GM19372 (cell line): ENCODE results near the gene EIF4B.

Source experiments
- ATAC-seq: cut with Tn5 transposase; IDR thresholded peaks from one replicate; pipeline ENCODE4 v1.9.1; 2021; ENCODE audit warnings: mild to moderate bottlenecking, low read depth, moderate library complexity; ENCODE audit not compliant: unreplicated experiment

Gene EIF4B

GRCh38 chr12:53067993-53068770, 61.9 kb downstream of the EIF4B start:
- no peak for ATAC-seq

- no peak for ATAC-seq
These were observed 62.7 kb downstream of the EIF4B start for GRCh38 chr12:53068811-53069585.

GRCh38 chr12:53069621-53070410, 63.6 kb downstream of the EIF4B start:
- no peak for ATAC-seq

GRCh38 chr12:53070877-53071492, 64.7 kb downstream of the EIF4B start:
- no peak for ATAC-seq

- ATAC-seq: no peak
These were observed 65.6 kb downstream of the EIF4B start for GRCh38 chr12:53071591-53072551.

- no peak for ATAC-seq
These were observed 67.6 kb downstream of the EIF4B start for GRCh38 chr12:53073881-53074280.

GRCh38 chr12:53074283-53074998, 68.2 kb downstream of the EIF4B start:
- no peak for ATAC-seq

GRCh38 chr12:53074999-53075370, 68.7 kb downstream of the EIF4B start:
- ATAC-seq: no peak

GRCh38 chr12:53076461-53076860, 70.2 kb downstream of the EIF4B start:
- ATAC-seq: no peak

- ATAC-seq: no peak
These were observed 70.8 kb downstream of the EIF4B start for GRCh38 chr12:53077030-53077429.

- ATAC-seq: peak; percentile 7
These were observed 72.4 kb downstream of the EIF4B start for GRCh38 chr12:53078425-53079225.

- peak; percentile 98 for ATAC-seq
These were observed 73.2 kb downstream of the EIF4B start, which contains the start of gene SPRYD3 for GRCh38 chr12:53079226-53080117. Gene SPRYD3, minus strand, starts transcription at chr12:53079390. Its CDS starts 57 bp downstream, at chr12:53079333.

- ATAC-seq: no peak
These were observed 76.5 kb downstream of the EIF4B start for GRCh38 chr12:53082637-53083175.

GRCh38 chr12:53086361-53086760, 80.1 kb downstream of the EIF4B start:
- no peak for ATAC-seq

GRCh38 chr12:53090105-53090504, 83.8 kb downstream of the EIF4B start:
- ATAC-seq: no peak

- no peak for ATAC-seq
These were observed 84.3 kb downstream of the EIF4B start for GRCh38 chr12:53090554-53090953.

- no peak for ATAC-seq
These were observed 85.5 kb downstream of the EIF4B start for GRCh38 chr12:53091756-53092155.
